HG02852 (cell line): Measurements from ENCODE around the gene TEAD1.
"Not testable (repeated sequence)": the region's sequence is repeated elsewhere in the genome, so short reads cannot be mapped to it uniquely, and the experiment has no call there.

Experiments
- ATAC-seq: cut with Tn5 transposase; IDR thresholded peaks from one replicate; pipeline ENCODE4 v1.9.1; 2021; ENCODE audit warnings: mild to moderate bottlenecking, moderate library complexity; ENCODE audit not compliant: unreplicated experiment

The TEAD1 gene

GRCh38 chr11:12856338-12856737 is 182.1 kb downstream of the TEAD1 start:
- ATAC-seq, result no peak

GRCh38 chr11:12857572-12857971 is 183.4 kb downstream of the TEAD1 start:
- ATAC-seq, result no peak

GRCh38 chr11:12859872-12860657 is 185.8 kb downstream of the TEAD1 start:
- ATAC-seq, result no peak

GRCh38 chr11:12860827-12861226 is 186.6 kb downstream of the TEAD1 start:
- ATAC-seq, result no peak

GRCh38 chr11:12862696-12863469 is 188.7 kb downstream of the TEAD1 start:
- no peak for ATAC-seq

- ATAC-seq, result no peak
Observed at GRCh38 chr11:12863605-12864121, 189.4 kb downstream of the TEAD1 start.

- no peak for ATAC-seq
Observed at GRCh38 chr11:12864316-12865156, 190.3 kb downstream of the TEAD1 start.

- ATAC-seq, result no peak
Observed at GRCh38 chr11:12865863-12866595, 191.8 kb downstream of the TEAD1 start.

GRCh38 chr11:12867531-12867930 is 193.3 kb downstream of the TEAD1 start:
- no peak for ATAC-seq

GRCh38 chr11:12868315-12869073 is 194.3 kb downstream of the TEAD1 start:
- ATAC-seq, result no peak

- no peak for ATAC-seq
Observed at GRCh38 chr11:12871241-12871640, 197.0 kb downstream of the TEAD1 start.

- no peak for ATAC-seq
Observed at GRCh38 chr11:12871788-12872321, 197.6 kb downstream of the TEAD1 start.

GRCh38 chr11:12876340-12876739 is 202.1 kb downstream of the TEAD1 start:
- ATAC-seq, result no peak

GRCh38 chr11:12876988-12877387 is 202.8 kb downstream of the TEAD1 start:
- ATAC-seq, result no peak

- ATAC-seq, result not testable (repeated sequence)
Observed at GRCh38 chr11:12877508-12877907, 203.3 kb downstream of the TEAD1 start.

- no peak for ATAC-seq
Observed at GRCh38 chr11:12880327-12880726, 206.1 kb downstream of the TEAD1 start.

GRCh38 chr11:12882670-12883069 is 208.4 kb downstream of the TEAD1 start:
- ATAC-seq, result no peak

GRCh38 chr11:12884751-12885318 is 210.6 kb downstream of the TEAD1 start:
- ATAC-seq, result no peak

GRCh38 chr11:12885717-12886239 is 211.6 kb downstream of the TEAD1 start:
- no peak for ATAC-seq
